CD4-positive, CD25-positive, alpha-beta regulatory T cell (primary cell): ENCODE data around the gene OR10A5. TPM values are rescaled to one million over a fixed set of nuclear protein-coding genes. Genes with fewer than 3 reads are reported as not detected.

ENCODE experiments used
- ATAC-seq, 2 donors: fragments of 150-1000 bp; cut with Tn5 transposase; one replicate each; pipeline ENCODE4 v1.10.0; 2021; ENCODE audit warnings: low read depth in 2 of 2, moderate number of reproducible peaks in 2 of 2, moderate library complexity in 1 of 2
- DNase-seq, 3 donors: peaks; one replicate each; pipeline versions ENCODE4 v3.0.0 to v3.0.0-alpha.2; 2012 to 2022; ENCODE audit warnings: mixed read lengths in 1 of 3
- H3K27ac ChIP-seq: one replicate; pipeline ENCODE4 v1.7.0; 2013; ENCODE audit warnings: mild to moderate bottlenecking, low read length; ENCODE audit not compliant: insufficient read depth, poor library complexity, severe bottlenecking
- H3K27me3 ChIP-seq: one replicate; pipeline ENCODE4 v1.7.0; 2013; ENCODE audit warnings: low read length; ENCODE audit not compliant: control insufficient read depth, insufficient read depth
- H3K36me3 ChIP-seq: one replicate; pipeline ENCODE4 v1.7.0; 2013; ENCODE audit warnings: mild to moderate bottlenecking, low read length, moderate library complexity; ENCODE audit not compliant: control insufficient read depth, insufficient read depth
- H3K4me1 ChIP-seq: 2 replicates; pipeline ENCODE4 v1.7.0; 2013; ENCODE audit warnings: mild to moderate bottlenecking, low read length; ENCODE audit not compliant: insufficient read depth, control insufficient read depth, poor library complexity, severe bottlenecking
- H3K4me3 ChIP-seq: one replicate; pipeline ENCODE4 v1.7.0; 2013; ENCODE audit warnings: low read depth, mild to moderate bottlenecking, low read length, moderate library complexity
- H3K9me3 ChIP-seq, 2 experiments: 1 replicate in 1 of 2; 2 replicates in 1 of 2; pipeline ENCODE4 v1.7.0; 2013; ENCODE audit warnings: low read length in 2 of 2, mild to moderate bottlenecking in 1 of 2, moderate library complexity in 1 of 2; ENCODE audit not compliant: control insufficient read depth in 2 of 2
- H3K27ac Mint-ChIP-seq, 3 donors: one replicate each; pipeline ENCODE4 v1.8.0; 2020 to 2022; ENCODE audit warnings: mild to moderate bottlenecking in 3 of 3, mixed read lengths in 3 of 3, moderate library complexity in 2 of 3
- H3K27me3 Mint-ChIP-seq: one replicate; pipeline ENCODE4 v1.8.0; 2022; ENCODE audit warnings: mild to moderate bottlenecking, mixed read lengths
- H3K36me3 Mint-ChIP-seq: one replicate; pipeline ENCODE4 v1.8.0; 2020; ENCODE audit warnings: mixed read lengths
- H3K4me1 Mint-ChIP-seq, 4 donors: one replicate each; pipeline ENCODE4 v1.8.0; 2020 to 2022; ENCODE audit warnings: mixed read lengths in 4 of 4, mild to moderate bottlenecking in 1 of 4
- H3K4me3 Mint-ChIP-seq, 4 donors: one replicate each; pipeline ENCODE4 v1.8.0; 2020 to 2022; ENCODE audit warnings: mild to moderate bottlenecking in 4 of 4, mixed read lengths in 4 of 4, moderate library complexity in 3 of 4
- H3K9me3 Mint-ChIP-seq, 7 donors: one replicate each; pipeline ENCODE4 v1.8.0; 2020 to 2022; ENCODE audit warnings: mixed read lengths in 7 of 7, mild to moderate bottlenecking in 3 of 7, moderate library complexity in 2 of 7
- polyA plus RNA-seq, 4 donors: library from polyadenylated mRNA; unstranded; fragments of 300-500 nt; fragmentation: Illumina TruSeq; gene quantifications; one replicate each; pipeline ENCODE4 v1.2.3, GENCODE V29; 2021
- total RNA-seq: library from RNA; stranded (reverse); gene quantifications from one replicate; pipeline ENCODE4 v1.2.3, GENCODE V29; 2022

The OR10A5 gene
- total and polyA plus RNA-seq, 5 donors from 2014 or later: not detected

DNA sequence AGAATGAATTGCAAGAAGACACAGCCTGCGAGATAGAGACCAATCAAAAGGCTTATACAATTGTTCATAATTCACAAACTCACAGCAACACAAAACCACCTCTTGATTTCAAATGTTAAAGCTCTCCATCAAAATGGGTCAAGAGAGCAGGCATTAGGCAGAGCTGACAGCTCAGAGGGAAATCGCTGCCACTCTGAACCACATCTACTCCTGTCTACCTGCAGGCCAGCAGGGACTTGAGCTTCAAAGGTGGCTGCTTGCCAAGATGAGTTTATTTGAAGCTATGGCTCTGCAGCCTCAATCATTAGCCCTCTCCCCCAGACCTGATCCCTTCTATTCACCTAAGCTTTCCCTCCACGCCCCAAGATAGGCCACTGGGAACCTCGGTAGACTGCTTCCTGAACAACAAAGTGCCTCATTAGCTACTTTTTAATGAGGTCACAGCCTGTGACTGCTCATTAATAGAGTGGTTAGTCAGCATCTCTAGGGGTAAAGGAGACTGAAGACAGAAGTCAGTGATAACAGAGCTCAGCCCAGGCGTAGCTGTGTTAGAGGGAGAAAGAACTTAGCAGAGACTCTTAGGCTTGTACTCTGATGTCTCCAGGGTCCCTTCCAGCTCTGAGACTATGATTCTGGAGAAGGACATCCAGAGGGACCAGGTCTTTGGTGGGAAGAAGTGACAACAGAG is 21.2 kb upstream of the OR10A5 start:
- ATAC-seq (no peak), DNase-seq (no peak)
- H3K4me1 Mint-ChIP-seq: no peaks in the 10 kb centered on the region
- H3K27ac Mint-ChIP-seq: no peak overlapping the region
- H3K36me3 ChIP-seq: no peaks in the 10 kb centered on the region
- no peak overlapping the region for H3K4me3 ChIP-seq
- no peaks in the 10 kb centered on the region for H3K36me3 Mint-ChIP-seq
- no peaks in the 10 kb centered on the region for H3K27me3 ChIP-seq
- no peaks in the 10 kb centered on the region for H3K9me3 ChIP-seq
- peaks cover 0 to 4% (median 0%) of the 10 kb centered on the region in 7 donors for H3K9me3 Mint-ChIP-seq
- no peak overlapping the region for H3K27ac ChIP-seq
- H3K4me3 Mint-ChIP-seq: no peak overlapping the region
- H3K27me3 Mint-ChIP-seq: peaks cover 9% of the 10 kb centered on the region
- no peaks in the 10 kb centered on the region for H3K4me1 ChIP-seq

- Histone ChIP-seq H3K4me3 (no peak overlapping the region), H3K9me3 (no peaks in the 10 kb centered on the region), H3K4me1 (no peaks in the 10 kb centered on the region), H3K27me3 (no peaks in the 10 kb centered on the region), H3K27ac (no peak overlapping the region), H3K36me3 (no peaks in the 10 kb centered on the region)
- Mint-ChIP-seq H3K4me1 (no peaks in the 10 kb centered on the region), H3K27ac (no peak overlapping the region), H3K36me3 (no peaks in the 10 kb centered on the region), H3K27me3 (peaks cover 9% of the 10 kb centered on the region), H3K9me3 (peaks cover 0 to 4% (median 0%) of the 10 kb centered on the region in 7 donors), H3K4me3 (no peak overlapping the region)
- no peak for DNase-seq
- no peak for ATAC-seq
Observed at GRCh38 chr11:6825231-6825744, 20.2 kb upstream of the OR10A5 start.

DNA sequence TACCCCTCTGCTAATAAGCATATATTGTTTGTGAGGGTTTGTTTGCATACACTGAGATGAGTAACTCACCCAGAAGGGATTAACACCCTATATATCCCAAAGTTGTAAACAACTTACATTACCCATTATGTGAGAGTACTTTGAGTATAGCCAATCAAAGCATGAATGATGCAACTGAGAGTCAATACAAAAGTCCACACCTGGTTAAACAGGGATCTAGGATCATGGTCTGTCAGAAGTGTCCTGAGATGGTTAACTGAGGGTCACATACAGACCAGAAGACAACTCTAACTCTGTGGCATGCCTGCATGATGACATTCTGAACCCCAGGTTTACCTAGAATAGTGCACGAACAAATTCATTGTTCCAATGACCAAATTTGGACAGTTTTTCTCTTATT is 17.4 kb upstream of the OR10A5 start:
- H3K4me3 ChIP-seq: no peak overlapping the region
- DNase-seq (no peak), ATAC-seq (no peak)
- no peak overlapping the region for H3K27ac ChIP-seq
- Mint-ChIP-seq H3K4me3 (no peak overlapping the region), H3K27ac (no peak overlapping the region), H3K4me1 (no peaks in the 10 kb centered on the region), H3K36me3 (no peaks in the 10 kb centered on the region), H3K9me3 (no peaks in the 10 kb centered on the region), H3K27me3 (peaks cover 14% of the 10 kb centered on the region)
- no peaks in the 10 kb centered on the region for H3K36me3 ChIP-seq
- H3K27me3 ChIP-seq: no peaks in the 10 kb centered on the region
- no peaks in the 10 kb centered on the region for H3K4me1 ChIP-seq
- no peaks in the 10 kb centered on the region for H3K9me3 ChIP-seq

GRCh38 chr11:6833356-6833755 is 12.1 kb upstream of the OR10A5 start:
- H3K9me3 Mint-ChIP-seq: peaks cover 0 to 2% (median 0%) of the 10 kb centered on the region in 7 donors
- H3K4me3 ChIP-seq: no peak overlapping the region
- peaks cover 21% of the 10 kb centered on the region for H3K27me3 Mint-ChIP-seq
- DNase-seq: no peak
- H3K27me3 ChIP-seq: no peaks in the 10 kb centered on the region
- H3K4me3 Mint-ChIP-seq: no peak overlapping the region
- no peaks in the 10 kb centered on the region for H3K9me3 ChIP-seq
- ATAC-seq: no peak
- H3K36me3 Mint-ChIP-seq: no peaks in the 10 kb centered on the region
- H3K36me3 ChIP-seq: no peaks in the 10 kb centered on the region
- H3K4me1 ChIP-seq: no peaks in the 10 kb centered on the region
- no peaks in the 10 kb centered on the region for H3K4me1 Mint-ChIP-seq
- peak overlapping the region in 1 of 3 donors; percentile 53 for H3K27ac Mint-ChIP-seq
- H3K27ac ChIP-seq: no peak overlapping the region

- no peaks in the 10 kb centered on the region for H3K36me3 Mint-ChIP-seq
- ATAC-seq (no peak), DNase-seq (no peak)
- no peak overlapping the region for H3K27ac Mint-ChIP-seq
- no peak overlapping the region for H3K4me3 ChIP-seq
- H3K4me1 ChIP-seq: no peaks in the 10 kb centered on the region
- H3K9me3 Mint-ChIP-seq: peaks cover 0 to 2% (median 0%) of the 10 kb centered on the region in 7 donors
- H3K36me3 ChIP-seq: no peaks in the 10 kb centered on the region
- no peak overlapping the region for H3K4me3 Mint-ChIP-seq
- H3K27ac ChIP-seq: no peak overlapping the region
- peaks cover 18% of the 10 kb centered on the region for H3K27me3 Mint-ChIP-seq
- no peaks in the 10 kb centered on the region for H3K4me1 Mint-ChIP-seq
- H3K9me3 ChIP-seq: no peaks in the 10 kb centered on the region
- no peaks in the 10 kb centered on the region for H3K27me3 ChIP-seq
Observed at GRCh38 chr11:6834021-6834420, 11.5 kb upstream of the OR10A5 start.

- Mint-ChIP-seq H3K27ac (no peak overlapping the region), H3K9me3 (peaks cover 0 to 2% (median 0%) of the 10 kb centered on the region in 7 donors), H3K4me3 (no peak overlapping the region), H3K36me3 (no peaks in the 10 kb centered on the region), H3K27me3 (peaks cover 10% of the 10 kb centered on the region), H3K4me1 (no peaks in the 10 kb centered on the region)
- H3K9me3 ChIP-seq: no peaks in the 10 kb centered on the region
- no peaks in the 10 kb centered on the region for H3K36me3 ChIP-seq
- peaks cover 4% of the 10 kb centered on the region for H3K27me3 ChIP-seq
- H3K4me1 ChIP-seq: no peaks in the 10 kb centered on the region
- ATAC-seq (no peak), DNase-seq (no peak)
- no peak overlapping the region for H3K4me3 ChIP-seq
- H3K27ac ChIP-seq: no peak overlapping the region
Observed at GRCh38 chr11:6841694-6842093, 3.8 kb upstream of the OR10A5 start.

DNA sequence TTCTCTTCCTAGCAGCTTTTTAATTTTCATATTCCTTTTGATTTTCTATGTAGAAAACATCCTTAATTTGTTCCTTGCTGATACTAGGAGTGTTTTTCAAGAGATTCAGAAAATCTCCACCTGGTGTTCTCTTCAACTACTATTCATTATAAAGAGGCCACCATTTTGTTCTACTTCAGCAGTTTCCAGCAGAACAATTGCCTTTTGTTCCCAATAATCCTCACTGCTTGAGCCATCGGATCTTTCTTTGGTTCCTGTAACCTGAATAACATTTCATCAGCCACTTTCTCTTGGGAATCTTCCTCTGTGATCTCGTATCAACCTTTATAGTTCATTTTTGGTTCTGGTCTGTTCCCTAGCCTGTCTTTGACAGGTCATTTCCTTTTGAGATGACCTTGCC is 1.8 kb upstream of the OR10A5 start:
- Mint-ChIP-seq H3K27me3 (peaks cover 4% of the 10 kb centered on the region), H3K36me3 (no peaks in the 10 kb centered on the region), H3K9me3 (peaks cover 0 to 2% (median 0%) of the 10 kb centered on the region in 7 donors), H3K27ac (no peak overlapping the region), H3K4me3 (no peak overlapping the region), H3K4me1 (no peaks in the 10 kb centered on the region)
- Histone ChIP-seq H3K36me3 (no peaks in the 10 kb centered on the region), H3K4me1 (no peaks in the 10 kb centered on the region), H3K27me3 (peaks cover 4% of the 10 kb centered on the region), H3K4me3 (no peak overlapping the region), H3K27ac (no peak overlapping the region), H3K9me3 (no peaks in the 10 kb centered on the region)
- DNase-seq: no peak
- ATAC-seq: no peak

- Histone ChIP-seq H3K36me3 (no peaks in the 10 kb centered on the region), H3K9me3 (no peaks in the 10 kb centered on the region), H3K27ac (no peak overlapping the region), H3K4me1 (no peaks in the 10 kb centered on the region), H3K27me3 (peaks cover 4% of the 10 kb centered on the region), H3K4me3 (no peak overlapping the region)
- Mint-ChIP-seq H3K27ac (no peak overlapping the region), H3K4me3 (no peak overlapping the region), H3K4me1 (no peaks in the 10 kb centered on the region), H3K27me3 (no peaks in the 10 kb centered on the region), H3K36me3 (no peaks in the 10 kb centered on the region), H3K9me3 (peaks cover 0 to 2% (median 0%) of the 10 kb centered on the region in 7 donors)
- ATAC-seq (no peak), DNase-seq (no peak)
Observed at GRCh38 chr11:6844356-6844755, 1.1 kb upstream of the OR10A5 start.
